A673 (cell line): ENCODE measurements around the gene PDE5A.
"Not testable (repeated sequence)": the region's sequence is repeated elsewhere in the genome, so short reads cannot be mapped to it uniquely, and the experiment has no call there.

Experiments
- EZH2 ChIP-seq: fragments of 200-600 bp; sonication (generic); IDR thresholded peaks from 2 replicates; pipeline ENCODE4 v1.6.1; 2017; ENCODE audit warnings: borderline replicate concordance, low read depth, mild to moderate bottlenecking, mixed read lengths, antibody characterized with exemption, low read length; ENCODE audit not compliant: poor library complexity, severe bottlenecking
- TF ChIP-seq, protein P1 (sequence below): fragments of 300-800, 200-600 bp; sonication (generic); conservative IDR thresholded peaks from 2 replicates; pipeline ENCODE4 v1.5.1; 2017; ENCODE audit warnings: low read depth, mild to moderate bottlenecking, antibody characterized with exemption, low read length, moderate library complexity, mixed read lengths

DNA sequence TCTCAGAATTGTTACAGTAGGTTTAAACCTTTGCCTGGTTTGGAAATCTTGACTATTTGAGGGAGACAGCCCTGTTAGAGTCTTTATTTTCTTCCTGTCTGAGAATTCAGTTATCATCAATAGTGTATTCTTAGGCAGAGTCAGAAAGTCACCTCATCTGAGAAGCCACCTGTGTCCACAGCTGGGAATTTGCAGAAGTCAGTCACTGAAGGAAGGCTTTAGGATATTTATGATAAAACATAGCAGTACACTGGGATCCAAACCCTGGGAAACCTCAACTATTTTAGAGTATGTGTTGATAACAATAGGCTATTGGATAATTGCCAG lies 157.9 kb downstream of the PDE5A start:
- TF ChIP-seq, protein P1, sequence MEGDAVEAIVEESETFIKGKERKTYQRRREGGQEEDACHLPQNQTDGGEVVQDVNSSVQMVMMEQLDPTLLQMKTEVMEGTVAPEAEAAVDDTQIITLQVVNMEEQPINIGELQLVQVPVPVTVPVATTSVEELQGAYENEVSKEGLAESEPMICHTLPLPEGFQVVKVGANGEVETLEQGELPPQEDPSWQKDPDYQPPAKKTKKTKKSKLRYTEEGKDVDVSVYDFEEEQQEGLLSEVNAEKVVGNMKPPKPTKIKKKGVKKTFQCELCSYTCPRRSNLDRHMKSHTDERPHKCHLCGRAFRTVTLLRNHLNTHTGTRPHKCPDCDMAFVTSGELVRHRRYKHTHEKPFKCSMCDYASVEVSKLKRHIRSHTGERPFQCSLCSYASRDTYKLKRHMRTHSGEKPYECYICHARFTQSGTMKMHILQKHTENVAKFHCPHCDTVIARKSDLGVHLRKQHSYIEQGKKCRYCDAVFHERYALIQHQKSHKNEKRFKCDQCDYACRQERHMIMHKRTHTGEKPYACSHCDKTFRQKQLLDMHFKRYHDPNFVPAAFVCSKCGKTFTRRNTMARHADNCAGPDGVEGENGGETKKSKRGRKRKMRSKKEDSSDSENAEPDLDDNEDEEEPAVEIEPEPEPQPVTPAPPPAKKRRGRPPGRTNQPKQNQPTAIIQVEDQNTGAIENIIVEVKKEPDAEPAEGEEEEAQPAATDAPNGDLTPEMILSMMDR: not testable (repeated sequence)
- TF ChIP-seq EZH2: not testable (repeated sequence)
